CD14-positive monocyte (primary cell): ENCODE measurements around the gene SLC6A13. TPM values are rescaled to one million over a fixed set of nuclear protein-coding genes. Genes with fewer than 3 reads are reported as not detected.

Experiments
- DNase-seq, 3 donors: peaks; one replicate each; pipeline ENCODE4 v3.0.0-alpha.2; 2011 to 2022
- H2AFZ ChIP-seq: 2 replicates; pipeline ENCODE4 v1.6.0; 2012; ENCODE audit warnings: mild to moderate bottlenecking, low read depth, low read length, inconsistent platforms; ENCODE audit not compliant: insufficient read depth, poor library complexity, severe bottlenecking
- H3K27ac ChIP-seq, 2 donors: 1 replicate in 1 of 2; 2 replicates in 1 of 2; pipeline ENCODE4 v1.5.1; 2012 to 2013; ENCODE audit warnings: low read length in 2 of 2, control low read depth in 1 of 2, inconsistent platforms in 1 of 2, low read depth in 1 of 2, mild to moderate bottlenecking in 1 of 2
- H3K27me3 ChIP-seq, 2 donors: one replicate each; pipeline versions ENCODE4 v1.6.0 to v1.6.1; 2011 to 2013; ENCODE audit warnings: low read length in 2 of 2; ENCODE audit not compliant: control insufficient read depth in 2 of 2, insufficient read depth in 2 of 2
- H3K36me3 ChIP-seq, 2 donors: replicated peaks in 1 of 2; 1 replicate in 1 of 2; 2 replicates in 1 of 2; pipeline versions ENCODE4 v1.5.1 to v1.6.1; 2012 to 2013; ENCODE audit warnings: low read length in 2 of 2, control low read depth in 1 of 2, inconsistent platforms in 1 of 2, mild to moderate bottlenecking in 1 of 2; ENCODE audit not compliant: insufficient read depth in 2 of 2, control insufficient read depth in 1 of 2
- H3K4me1 ChIP-seq, 2 donors: 1 replicate in 1 of 2; 2 replicates in 1 of 2; pipeline versions ENCODE4 v1.5.1 to v1.6.1; 2012 to 2013; ENCODE audit warnings: low read length in 2 of 2, control low read depth in 1 of 2, inconsistent platforms in 1 of 2, mild to moderate bottlenecking in 1 of 2, moderate library complexity in 1 of 2; ENCODE audit not compliant: insufficient read depth in 2 of 2, control insufficient read depth in 1 of 2
- H3K4me2 ChIP-seq: replicated peaks from 2 replicates; pipeline ENCODE3; 2012; ENCODE audit warnings: low read length, moderate library complexity, mild to moderate bottlenecking; ENCODE audit not compliant: poor library complexity, severe bottlenecking; ENCODE audit errors: extremely low read depth
- H3K4me3 ChIP-seq, 3 experiments: fragments of 200-600 bp in 1 of 3; sonication (generic) in 1 of 3; replicated peaks in 1 of 3; 1 replicate in 2 of 3; 2 replicates in 1 of 3; pipeline ENCODE4 v1.5.1; 2011 to 2013; ENCODE audit warnings: low read length in 3 of 3, mild to moderate bottlenecking in 3 of 3, control low read depth in 2 of 3, low read depth in 2 of 3, inconsistent platforms in 1 of 3, moderate library complexity in 1 of 3
- H3K79me2 ChIP-seq: 2 replicates; pipeline ENCODE4 v1.6.0; 2012; ENCODE audit warnings: mild to moderate bottlenecking, control low read depth, inconsistent platforms, low read length, moderate library complexity; ENCODE audit not compliant: insufficient read depth
- H3K9ac ChIP-seq: 2 replicates; pipeline ENCODE4 v1.6.0; 2017; ENCODE audit warnings: low read length, mild to moderate bottlenecking; ENCODE audit not compliant: insufficient read depth, poor library complexity, severe bottlenecking
- H3K9me3 ChIP-seq, 2 donors: replicated peaks in 1 of 2; 1 replicate in 1 of 2; 2 replicates in 1 of 2; pipeline versions ENCODE4 v1.5.1 to v1.6.1; 2012 to 2013; ENCODE audit warnings: low read length in 2 of 2, control low read depth in 1 of 2; ENCODE audit not compliant: control insufficient read depth in 1 of 2, insufficient read depth in 1 of 2
- H4K20me1 ChIP-seq: 2 replicates; pipeline ENCODE4 v1.6.0; 2012; ENCODE audit warnings: mild to moderate bottlenecking, low read length, control low read depth, moderate library complexity; ENCODE audit not compliant: insufficient read depth
- H3K27ac Mint-ChIP-seq, 7 donors: one replicate each; pipeline ENCODE4 v1.8.0; 2020; ENCODE audit warnings: mild to moderate bottlenecking in 7 of 7, mixed read lengths in 7 of 7, moderate library complexity in 6 of 7, inconsistent platforms in 2 of 7
- H3K27me3 Mint-ChIP-seq, 3 donors: one replicate each; pipeline ENCODE4 v1.8.0; 2021 to 2022; ENCODE audit warnings: low read depth in 3 of 3, mild to moderate bottlenecking in 3 of 3, mixed read lengths in 3 of 3, moderate library complexity in 3 of 3, inconsistent platforms in 1 of 3
- H3K36me3 Mint-ChIP-seq, 2 donors: one replicate each; pipeline ENCODE4 v1.8.0; 2020; ENCODE audit warnings: mixed read lengths in 2 of 2, inconsistent platforms in 1 of 2, mild to moderate bottlenecking in 1 of 2
- H3K4me1 Mint-ChIP-seq: one replicate; pipeline ENCODE4 v1.8.0; 2020; ENCODE audit warnings: mild to moderate bottlenecking, mixed read lengths
- H3K4me3 Mint-ChIP-seq, 2 donors: one replicate each; pipeline ENCODE4 v1.8.0; 2020; ENCODE audit warnings: mild to moderate bottlenecking in 2 of 2, mixed read lengths in 2 of 2, moderate library complexity in 1 of 2
- H3K9me3 Mint-ChIP-seq, 7 donors: one replicate each; pipeline ENCODE4 v1.8.0; 2020 to 2022; ENCODE audit warnings: mixed read lengths in 7 of 7, mild to moderate bottlenecking in 6 of 7, moderate library complexity in 6 of 7, inconsistent platforms in 2 of 7
- WGBS: methylation state at CpG from one replicate; pipeline ENCODE4 v1.1.5; 2013; ENCODE audit warnings: missing lambda C conversion rate; ENCODE audit not compliant: insufficient coverage; 5-methylcytosine and 5-hydroxymethylcytosine counted together
- intact Hi-C, 2 donors: fragments of 100-400 bp; cut with micrococcal nuclease; formaldehyde crosslinking; loops; one replicate each; pipeline versions ENCODE4 v1.15.0 to v1.15.1; 2023
- polyA plus RNA-seq, 3 donors: library from polyadenylated mRNA; depleted of rRNA in 1 of 3; unstranded in 2 of 3; stranded (reverse) in 1 of 3; fragments of 300-500 nt in 2 of 3; fragments of >200 nt in 1 of 3; fragmentation: Illumina TruSeq in 2 of 3; gene quantifications; 1 replicate in 2 of 3; 2 replicates in 1 of 3; pipeline ENCODE4 v1.2.3, GENCODE V29; 2012 to 2021
- TF ChIP-seq, protein P1 (sequence below): fragments of 200-600 bp; IDR thresholded peaks from one replicate; pipeline ENCODE4 v1.8.0; 2022; ENCODE audit warnings: antibody characterized with exemption, mild to moderate bottlenecking

Gene SLC6A13
- polyA plus RNA-seq, 3 donors, result 0.13 TPM; not detected in 2

DNA sequence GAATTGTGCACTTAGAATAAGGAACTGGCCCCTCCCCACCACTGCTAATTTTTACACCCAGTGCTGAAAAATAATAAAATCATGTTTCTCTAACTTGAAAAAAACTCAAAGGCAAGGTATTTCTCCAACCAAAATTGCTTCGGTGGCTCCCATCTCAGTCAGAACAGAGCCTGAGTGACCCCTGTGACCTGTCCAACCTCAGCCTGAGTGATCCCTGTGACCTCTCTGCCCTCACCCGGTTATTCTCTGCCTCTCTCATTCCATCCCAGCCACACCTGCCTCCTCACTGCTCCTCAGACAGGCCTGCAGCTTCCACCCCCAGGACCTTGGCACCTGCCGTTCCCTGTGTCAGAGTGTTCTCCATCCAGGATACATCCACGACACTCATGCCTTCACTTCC, 53.8 kb downstream of the SLC6A13 start:
- TF ChIP-seq, protein P1, sequence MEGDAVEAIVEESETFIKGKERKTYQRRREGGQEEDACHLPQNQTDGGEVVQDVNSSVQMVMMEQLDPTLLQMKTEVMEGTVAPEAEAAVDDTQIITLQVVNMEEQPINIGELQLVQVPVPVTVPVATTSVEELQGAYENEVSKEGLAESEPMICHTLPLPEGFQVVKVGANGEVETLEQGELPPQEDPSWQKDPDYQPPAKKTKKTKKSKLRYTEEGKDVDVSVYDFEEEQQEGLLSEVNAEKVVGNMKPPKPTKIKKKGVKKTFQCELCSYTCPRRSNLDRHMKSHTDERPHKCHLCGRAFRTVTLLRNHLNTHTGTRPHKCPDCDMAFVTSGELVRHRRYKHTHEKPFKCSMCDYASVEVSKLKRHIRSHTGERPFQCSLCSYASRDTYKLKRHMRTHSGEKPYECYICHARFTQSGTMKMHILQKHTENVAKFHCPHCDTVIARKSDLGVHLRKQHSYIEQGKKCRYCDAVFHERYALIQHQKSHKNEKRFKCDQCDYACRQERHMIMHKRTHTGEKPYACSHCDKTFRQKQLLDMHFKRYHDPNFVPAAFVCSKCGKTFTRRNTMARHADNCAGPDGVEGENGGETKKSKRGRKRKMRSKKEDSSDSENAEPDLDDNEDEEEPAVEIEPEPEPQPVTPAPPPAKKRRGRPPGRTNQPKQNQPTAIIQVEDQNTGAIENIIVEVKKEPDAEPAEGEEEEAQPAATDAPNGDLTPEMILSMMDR, result no peak
- Histone ChIP-seq H3K9ac (no peak overlapping the region), H3K36me3 (peaks cover 0 to 16% of the 10 kb centered on the region in 2 donors), H3K4me1 (peaks cover 29 to 30% of the 10 kb centered on the region in 2 donors), H3K4me2 (no peak overlapping the region), H3K4me3 (no peak overlapping the region), H2AFZ (no peak overlapping the region), H3K27ac (no peak overlapping the region), H4K20me1 (no peaks in the 10 kb centered on the region), H3K9me3 (peaks cover 0 to 6% of the 10 kb centered on the region in 2 donors), H3K79me2 (no peaks in the 10 kb centered on the region), H3K27me3 (peaks cover 10 to 17% of the 10 kb centered on the region in 2 donors)
- no peak overlapping the region for H3K4me3 Mint-ChIP-seq
- H3K27me3 Mint-ChIP-seq, result peaks cover 17 to 25% (median 21%) of the 10 kb centered on the region in 3 donors
- peaks cover 38% of the 10 kb centered on the region for H3K4me1 Mint-ChIP-seq
- intact Hi-C loops, result no loop called here
- DNase-seq, result no peak
- WGBS, result 84% methylated on average over 4 of the region's 4 CpGs
- H3K9me3 Mint-ChIP-seq, result peaks cover 0 to 5% (median 0%) of the 10 kb centered on the region in 7 donors
- H3K27ac Mint-ChIP-seq, result no peak overlapping the region
- peaks cover 20 to 47% of the 10 kb centered on the region in 2 donors for H3K36me3 Mint-ChIP-seq

DNA sequence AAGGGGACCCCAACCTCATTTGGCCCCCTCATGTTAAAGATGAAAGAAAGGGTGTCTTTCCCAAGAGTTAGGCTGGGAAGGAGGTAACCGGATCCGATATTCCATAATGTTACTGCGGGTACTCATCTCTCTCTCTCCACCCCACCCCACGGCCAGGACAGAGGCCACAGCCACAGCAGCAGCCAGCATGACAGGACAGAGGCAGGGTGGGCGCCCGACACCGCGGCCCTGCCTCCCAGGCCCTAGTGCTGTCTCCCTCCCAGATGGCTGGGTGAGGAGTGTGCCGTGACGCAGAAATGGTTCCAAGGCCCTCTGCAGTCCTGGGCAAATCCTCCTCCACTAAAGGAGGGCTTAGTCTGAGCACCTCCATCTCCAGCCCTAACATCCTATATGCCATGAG, 54.8 kb downstream of the SLC6A13 start:
- Histone ChIP-seq H3K36me3 (peaks cover 0 to 16% of the 10 kb centered on the region in 2 donors), H3K9ac (no peak overlapping the region), H3K27me3 (peaks cover 10 to 23% of the 10 kb centered on the region in 2 donors), H3K9me3 (peaks cover 0 to 9% of the 10 kb centered on the region in 2 donors), H4K20me1 (no peaks in the 10 kb centered on the region), H3K27ac (no peak overlapping the region), H3K79me2 (no peaks in the 10 kb centered on the region), H3K4me1 (peaks cover 21 to 27% of the 10 kb centered on the region in 2 donors), H2AFZ (no peak overlapping the region), H3K4me2 (no peak overlapping the region), H3K4me3 (no peak overlapping the region)
- DNase-seq, result no peak
- no peak overlapping the region for H3K4me3 Mint-ChIP-seq
- peaks cover 0 to 5% (median 0%) of the 10 kb centered on the region in 7 donors for H3K9me3 Mint-ChIP-seq
- H3K27ac Mint-ChIP-seq, result no peak overlapping the region
- TF ChIP-seq, protein P1, result no peak
- peaks cover 21 to 47% of the 10 kb centered on the region in 2 donors for H3K36me3 Mint-ChIP-seq
- 95% methylated on average over 4 of the region's 10 CpGs for WGBS
- peaks cover 22 to 33% (median 26%) of the 10 kb centered on the region in 3 donors for H3K27me3 Mint-ChIP-seq
- intact Hi-C loops, result no loop called here
- H3K4me1 Mint-ChIP-seq, result peaks cover 28% of the 10 kb centered on the region
